ENCODE measurements around the gene LIMS1.

DNA sequence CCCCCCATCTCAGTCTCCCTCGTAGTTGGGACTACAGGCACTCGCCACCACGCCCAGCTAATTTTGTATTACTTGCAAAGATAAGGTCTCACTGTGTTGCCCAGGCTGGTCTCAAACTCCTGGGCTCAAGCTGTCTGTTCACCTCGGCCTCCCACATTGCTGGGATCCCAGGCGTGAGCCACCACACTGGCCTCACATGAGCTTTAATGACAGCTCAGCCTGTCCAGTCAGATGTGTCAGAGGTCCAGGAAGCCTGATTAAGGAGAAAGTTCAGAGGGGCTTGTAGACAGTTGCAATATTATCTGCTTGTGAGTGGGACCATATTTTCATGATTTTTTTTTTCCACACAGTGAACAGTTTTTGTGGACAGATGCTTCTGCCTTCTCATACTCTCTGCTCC lies 82.0 kb downstream of the LIMS1 start:
- TF ChIP-seq, protein P1, sequence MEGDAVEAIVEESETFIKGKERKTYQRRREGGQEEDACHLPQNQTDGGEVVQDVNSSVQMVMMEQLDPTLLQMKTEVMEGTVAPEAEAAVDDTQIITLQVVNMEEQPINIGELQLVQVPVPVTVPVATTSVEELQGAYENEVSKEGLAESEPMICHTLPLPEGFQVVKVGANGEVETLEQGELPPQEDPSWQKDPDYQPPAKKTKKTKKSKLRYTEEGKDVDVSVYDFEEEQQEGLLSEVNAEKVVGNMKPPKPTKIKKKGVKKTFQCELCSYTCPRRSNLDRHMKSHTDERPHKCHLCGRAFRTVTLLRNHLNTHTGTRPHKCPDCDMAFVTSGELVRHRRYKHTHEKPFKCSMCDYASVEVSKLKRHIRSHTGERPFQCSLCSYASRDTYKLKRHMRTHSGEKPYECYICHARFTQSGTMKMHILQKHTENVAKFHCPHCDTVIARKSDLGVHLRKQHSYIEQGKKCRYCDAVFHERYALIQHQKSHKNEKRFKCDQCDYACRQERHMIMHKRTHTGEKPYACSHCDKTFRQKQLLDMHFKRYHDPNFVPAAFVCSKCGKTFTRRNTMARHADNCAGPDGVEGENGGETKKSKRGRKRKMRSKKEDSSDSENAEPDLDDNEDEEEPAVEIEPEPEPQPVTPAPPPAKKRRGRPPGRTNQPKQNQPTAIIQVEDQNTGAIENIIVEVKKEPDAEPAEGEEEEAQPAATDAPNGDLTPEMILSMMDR (IDR thresholded peaks at IDR 0.05): no peak
- no peak for TF ChIP-seq POLR2A (IDR thresholded peaks at IDR 0.05)
